Forelimb muscle (tissue), 1 donor: ENCODE data around the gene ASB15. TPM values are rescaled to one million over a fixed set of nuclear protein-coding genes. Genes with fewer than 3 reads are reported as not detected.

Source experiments
- DNase-seq: peaks from one replicate; pipeline ENCODE4 v3.0.0-alpha.2; 2013; ENCODE audit warnings: low read depth
- polyA plus RNA-seq: library from polyadenylated mRNA; unstranded; fragments of 120-200 nt; gene quantifications from one replicate; pipeline ENCODE4 v1.2.1, GENCODE V29; 2013; ENCODE audit not compliant: insufficient read length

The ASB15 gene
- polyA plus RNA-seq, 1 donor: 5.6 TPM

GRCh38 chr7:123662755-123663154, 61.1 kb downstream of the ASB15 start:
- no peak for DNase-seq

- DNase-seq: no peak
Measured at GRCh38 chr7:123663200-123663599, 61.6 kb downstream of the ASB15 start.

DNA sequence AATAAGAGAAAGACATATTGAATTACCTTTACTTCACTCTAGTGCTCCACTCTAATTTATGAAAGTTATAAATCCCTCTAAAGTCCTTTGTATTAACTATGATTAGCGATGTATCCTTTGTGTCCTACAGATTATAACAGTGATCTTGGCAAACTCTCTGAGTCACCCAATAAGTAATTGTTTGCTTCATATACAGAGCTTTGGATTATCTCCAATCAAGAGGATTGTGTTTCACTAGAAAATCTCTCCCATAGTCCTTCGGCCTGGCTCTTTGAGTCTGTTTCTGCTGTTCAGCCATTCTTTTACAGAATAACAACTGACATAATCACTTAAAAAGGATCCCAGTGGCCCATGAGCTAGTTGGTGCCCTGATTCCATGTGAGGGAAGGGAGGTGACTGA, 63.5 kb downstream of the ASB15 start:
- DNase-seq: no peak

DNA sequence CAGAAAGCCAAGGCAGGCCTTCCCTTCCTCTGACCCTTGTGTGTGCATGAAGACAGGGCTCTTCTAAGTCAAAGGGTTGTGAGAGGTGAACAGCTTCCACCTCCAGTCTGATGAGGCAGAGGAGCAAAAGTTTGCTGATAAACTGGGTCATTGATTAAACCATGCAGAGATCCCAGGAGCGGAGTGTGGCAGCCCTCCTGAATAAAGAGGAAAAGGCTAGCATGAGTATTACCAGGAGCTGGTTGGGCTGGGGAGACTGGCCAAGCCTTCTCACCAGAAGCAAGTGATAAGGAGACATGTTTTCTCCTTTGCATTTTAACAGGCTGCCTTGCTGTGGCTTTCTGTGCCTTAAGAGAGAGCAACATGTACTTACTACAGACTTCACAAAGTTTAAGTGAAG, 64.3 kb downstream of the ASB15 start:
- no peak for DNase-seq

- no peak for DNase-seq
Measured at GRCh38 chr7:123666492-123666891, 64.9 kb downstream of the ASB15 start.

GRCh38 chr7:123669485-123669884, 67.9 kb downstream of the ASB15 start:
- DNase-seq: no peak

DNA sequence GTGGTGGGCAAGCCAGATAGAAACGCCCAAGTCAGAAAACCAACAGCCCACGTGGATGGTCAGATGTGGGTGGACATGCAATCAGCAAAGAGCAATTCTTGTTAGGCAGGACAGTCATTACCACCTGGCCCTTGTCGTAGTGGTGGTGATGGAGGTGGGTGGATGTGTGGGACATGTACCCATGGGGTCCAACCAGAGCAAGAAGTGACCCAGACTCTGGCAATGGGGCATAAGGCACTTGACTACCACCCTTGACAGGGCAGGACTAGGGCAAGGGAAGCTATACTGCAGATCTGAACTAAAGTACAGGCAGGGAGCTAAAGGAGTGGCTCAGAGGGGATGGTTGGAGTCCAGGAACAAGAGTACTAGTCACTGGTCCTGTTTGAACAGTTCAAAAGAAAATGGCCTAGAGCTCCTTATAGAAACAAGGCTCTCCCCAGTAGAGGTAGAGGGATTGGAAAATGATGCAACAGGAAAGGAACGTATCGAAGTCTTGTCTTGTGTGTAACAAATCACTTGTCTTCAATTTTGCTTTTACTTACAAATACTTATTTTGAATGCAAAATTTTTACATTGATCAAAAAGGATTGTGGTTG, 71.6 kb downstream of the ASB15 start:
- no peak for DNase-seq

GRCh38 chr7:123673752-123674398, 72.3 kb downstream of the ASB15 start:
- no peak for DNase-seq

GRCh38 chr7:123674399-123675180, 73.0 kb downstream of the ASB15 start:
- DNase-seq: no peak

- DNase-seq: no peak
Measured at GRCh38 chr7:123675181-123675473, 73.5 kb downstream of the ASB15 start.

DNA sequence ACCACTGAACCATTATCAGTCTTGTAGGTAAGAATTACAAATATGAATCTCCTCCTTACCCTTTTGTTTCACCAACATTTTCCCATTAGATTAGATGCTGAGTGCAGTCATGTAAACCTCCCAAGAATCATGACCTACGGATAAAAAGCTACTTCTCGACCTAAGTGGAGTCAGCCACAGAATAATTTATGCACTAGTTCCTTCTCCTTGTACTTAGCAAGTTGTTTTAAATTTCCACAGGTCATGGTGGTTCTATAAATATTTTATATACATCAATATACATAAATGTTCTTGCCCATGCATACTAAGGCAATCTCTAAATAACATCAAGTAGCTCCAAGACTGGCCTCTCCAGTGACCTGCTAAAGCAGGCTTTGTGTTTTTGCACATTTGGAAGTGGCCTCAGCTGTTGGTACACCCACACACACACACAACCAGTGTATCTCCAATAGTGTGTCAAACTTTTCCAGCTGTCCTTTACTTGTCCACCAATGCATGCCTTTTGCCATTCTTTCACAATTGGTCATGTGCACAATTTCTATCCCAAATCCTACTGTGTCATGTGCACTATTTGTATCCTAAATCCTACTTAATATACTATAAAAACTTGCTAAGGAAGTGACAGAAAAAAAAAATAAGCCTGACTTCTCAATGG, 75.6 kb downstream of the ASB15 start:
- DNase-seq: no peak

DNA sequence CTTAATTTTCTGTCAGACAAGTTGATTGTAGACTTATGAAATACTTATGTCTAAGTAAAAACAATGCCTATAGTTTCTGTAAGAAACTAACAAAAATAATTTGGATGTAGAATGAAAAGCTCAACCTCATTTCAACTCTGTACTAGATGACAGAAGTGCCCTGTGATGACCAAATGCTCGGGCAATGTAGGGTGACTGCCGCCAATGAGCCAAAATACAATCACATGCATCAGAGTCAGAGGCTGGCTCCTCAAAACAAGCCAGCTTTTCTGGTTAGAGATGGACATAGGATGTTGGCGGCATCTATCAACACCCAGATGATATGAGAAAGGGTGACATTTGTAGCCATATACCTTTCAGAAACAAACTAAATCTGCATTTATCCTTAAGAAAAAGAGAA, 78.0 kb downstream of the ASB15 start:
- DNase-seq: no peak

DNA sequence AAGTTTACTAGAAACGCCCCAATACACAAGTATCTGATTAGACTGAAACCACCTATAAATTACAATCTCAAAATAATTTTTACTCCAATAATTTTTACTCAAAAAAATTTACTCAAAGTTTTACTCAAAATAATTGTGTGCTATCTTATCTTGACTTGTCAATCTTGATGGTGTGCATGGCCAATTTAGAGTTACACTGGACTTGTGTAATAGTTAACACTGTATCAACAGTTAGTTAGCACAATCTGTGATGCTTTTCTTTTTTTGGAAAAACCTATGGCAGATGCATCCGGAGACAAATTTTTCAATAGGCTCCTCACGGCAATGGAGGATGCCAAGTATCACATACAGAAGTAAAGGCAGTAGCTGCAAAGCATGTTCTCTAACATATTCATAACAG, 79.0 kb downstream of the ASB15 start:
- DNase-seq: no peak

DNA sequence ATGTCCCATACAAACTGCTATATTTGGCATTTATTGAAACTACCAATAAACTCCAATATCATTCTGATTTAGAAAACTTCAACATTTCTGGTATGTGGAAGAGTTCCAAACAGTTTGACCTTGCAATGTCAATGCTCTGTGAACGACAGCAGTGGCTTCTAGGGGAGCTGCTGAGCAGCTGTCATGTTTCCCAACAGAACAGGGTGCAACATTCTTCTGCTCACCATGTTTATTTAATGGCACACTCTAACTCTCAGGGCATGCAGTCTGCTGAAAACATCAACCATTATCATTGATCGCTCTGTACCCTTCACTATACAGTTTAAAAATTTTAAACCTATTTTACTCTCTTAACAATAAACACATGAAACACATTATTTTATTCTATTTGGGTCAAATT, 79.9 kb downstream of the ASB15 start:
- no peak for DNase-seq

GRCh38 chr7:123682690-123683089, 81.1 kb downstream of the ASB15 start:
- DNase-seq: peak; percentile 24

- DNase-seq: no peak
Measured at GRCh38 chr7:123687161-123687560, 85.5 kb downstream of the ASB15 start.

DNA sequence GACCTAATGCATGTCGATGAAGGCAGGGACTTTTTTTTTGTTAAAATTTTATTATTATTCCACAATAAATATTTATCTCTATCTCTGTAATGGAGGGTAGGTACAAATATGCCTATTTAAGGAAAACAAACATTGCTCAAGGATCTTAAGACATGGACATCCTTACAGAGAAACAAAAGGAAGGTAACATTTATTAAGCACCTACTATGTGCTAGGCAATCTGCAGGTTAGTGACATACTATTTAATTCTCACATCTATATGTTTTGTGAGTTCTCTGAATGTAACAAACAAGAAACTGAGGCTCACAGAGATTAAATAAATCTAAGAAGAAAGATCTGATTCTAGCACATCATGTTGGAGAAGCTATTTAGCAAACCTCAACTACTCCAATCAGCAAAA, 86.1 kb downstream of the ASB15 start:
- DNase-seq: no peak

Other genes with a start within 250 kb of the ASB15 start
- gene IQUB, start 67.2 kb upstream of the ASB15 start, polyA plus RNA-seq: 0.47 TPM
- gene NDUFA5, start 44.0 kb upstream of the ASB15 start, polyA plus RNA-seq: 111 TPM
- gene LMOD2, start 54.0 kb downstream of the ASB15 start, polyA plus RNA-seq: 326 TPM
- gene WASL, start 147.2 kb downstream of the ASB15 start, polyA plus RNA-seq: 29.9 TPM
- gene HYAL4, start 243.3 kb downstream of the ASB15 start, polyA plus RNA-seq: 0.05 TPM